H1 (cell line): ENCODE measurements around the gene PSAP.

Experiments
- CBX5 ChIP-seq: fragments of 300-800, 300-1000 bp; sonication (generic); IDR thresholded peaks from 2 replicates; pipeline ENCODE4 v1.7.1; 2016; ENCODE audit warnings: antibody characterized with exemption, low read length, low read depth
- CEBPB ChIP-seq: IDR thresholded peaks from 2 replicates; pipeline ENCODE4 v1.6.1; 2012; ENCODE audit warnings: low read depth, low read length
- CREB1 ChIP-seq: IDR thresholded peaks from 2 replicates; pipeline ENCODE4 v1.6.1; 2012; ENCODE audit warnings: inconsistent platforms
- CTCF ChIP-seq, 3 experiments: IDR thresholded peaks; 1 replicate in 2 of 3; 2 replicates in 1 of 3; pipeline versions ENCODE4 v1.5.1 to v1.6.1; 2011; ENCODE audit warnings: low read length in 3 of 3, mild to moderate bottlenecking in 3 of 3, inconsistent platforms in 2 of 3, low read depth in 1 of 3, moderate library complexity in 1 of 3; ENCODE audit not compliant: insufficient read depth in 1 of 3; ENCODE audit errors: control extremely low read depth in 1 of 3
- EZH2 ChIP-seq: fragments of 200-600 bp; sonication (generic); IDR thresholded peaks from 2 replicates; pipeline ENCODE4 v1.7.1; 2012; ENCODE audit warnings: low read depth, mild to moderate bottlenecking, moderate library complexity, low read length, inconsistent platforms; ENCODE audit not compliant: severe bottlenecking
- GTF2F1 ChIP-seq: IDR thresholded peaks from 2 replicates; pipeline ENCODE4 v1.6.1; 2012; ENCODE audit warnings: low read depth, low read length, improper control_type of control experiment, borderline replicate concordance
- JUN ChIP-seq: IDR thresholded peaks from 2 replicates; pipeline ENCODE4 v1.6.1; 2011; ENCODE audit warnings: low read depth, mild to moderate bottlenecking, improper control_type of control experiment, low read length
- YY1 ChIP-seq: IDR thresholded peaks from 2 replicates; pipeline ENCODE4 v1.6.1; 2011; ENCODE audit warnings: low read depth, mild to moderate bottlenecking, low read length

DNA sequence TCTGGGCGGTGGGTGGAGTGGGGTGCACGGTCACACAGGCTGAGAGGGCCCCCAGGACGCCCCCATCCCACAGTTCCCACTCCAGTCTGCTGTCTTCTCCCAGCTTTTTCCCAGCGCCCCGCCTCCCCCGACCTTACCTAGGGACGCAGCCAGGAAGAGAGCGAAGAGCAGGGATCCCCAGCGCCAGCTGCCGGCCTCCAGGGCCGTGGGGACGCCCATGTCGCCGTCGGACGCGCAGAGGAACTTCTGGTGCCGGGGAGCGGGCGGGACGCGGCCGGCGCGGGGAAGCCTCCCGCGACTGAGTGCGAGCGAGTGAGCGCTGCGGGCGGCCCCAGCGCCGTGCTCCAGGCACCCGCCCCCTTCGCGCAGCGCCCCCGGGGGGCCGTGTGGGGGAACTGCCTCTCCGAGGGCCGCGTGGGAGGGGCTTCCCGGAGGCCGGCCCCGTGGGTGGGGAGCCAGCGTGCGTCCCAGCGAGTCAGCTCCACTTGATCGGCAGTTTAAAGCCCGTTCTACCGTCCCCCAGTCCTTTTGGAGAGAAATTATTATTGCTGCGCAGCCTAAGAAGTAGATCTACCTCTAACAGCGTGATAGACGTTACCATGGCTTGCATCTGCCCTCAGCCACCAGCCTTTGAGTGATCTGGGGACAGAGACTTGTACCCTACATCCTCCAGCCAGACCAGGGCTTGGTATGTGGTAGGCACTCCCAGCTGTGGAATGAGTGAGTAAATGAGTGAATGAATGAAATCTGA lies 77.7 kb downstream of the PSAP start, which contains the start of gene VSIR:
- TF ChIP-seq CBX5 (no peak), YY1 (no peak), EZH2 (no peak), CTCF (IDR thresholded peaks at IDR 0.05; ENCODE audit: control extremely low read depth in 1 of 3, insufficient read depth in 1 of 3, low read depth in 1 of 3, low read length in 3 of 3) (peak; percentile 75 to 78 (median 75)), JUN (no peak), GTF2F1 (no peak), CEBPB (no peak), CREB1 (no peak)
